GM12864 (cell line): ENCODE data around the gene LRCH3.

Source experiments
- DNase-seq: peaks from one replicate; pipeline ENCODE4 v3.0.0-alpha.2; 2011; ENCODE audit warnings: low read depth
- H3K4me3 ChIP-seq: 2 replicates; pipeline ENCODE4 v1.5.1; 2011; ENCODE audit warnings: mild to moderate bottlenecking, low read depth, low read length, control low read depth
- CTCF ChIP-seq: IDR thresholded peaks from 2 replicates; pipeline ENCODE4 v1.5.1; 2011; ENCODE audit warnings: low read depth, mild to moderate bottlenecking, moderate library complexity, low read length, control low read depth, inconsistent platforms; ENCODE audit errors: missing control alignments

LRCH3 gene

GRCh38 chr3:197758512-197758911, 32.5 kb upstream of the LRCH3 start:
- TF ChIP-seq CTCF, result no peak
- DNase-seq, result no peak

GRCh38 chr3:197761784-197762183, 29.3 kb upstream of the LRCH3 start:
- DNase-seq, result no peak
- TF ChIP-seq CTCF, result no peak
- H3K4me3 ChIP-seq, result no peak overlapping the region

More at GRCh38 chr3:197758512-197758911, 32.5 kb upstream of the LRCH3 start:
- no peak overlapping the region for H3K4me3 ChIP-seq

GRCh38 chr3:197775317-197775716, 15.7 kb upstream of the LRCH3 start:
- TF ChIP-seq CTCF, result no peak
- DNase-seq, result no peak

GRCh38 chr3:197782230-197782629, 8.8 kb upstream of the LRCH3 start:
- TF ChIP-seq CTCF, result no peak
- no peak overlapping the region; the same call in 1 of the 2 replicates for H3K4me3 ChIP-seq
- DNase-seq, result no peak

More at GRCh38 chr3:197775317-197775716, 15.7 kb upstream of the LRCH3 start:
- no peak overlapping the region for H3K4me3 ChIP-seq

GRCh38 chr3:197784019-197784585, 7.0 kb upstream of the LRCH3 start:
- DNase-seq, result no peak
- H3K4me3 ChIP-seq, result no peak overlapping the region; the same call in 1 of the 2 replicates
- TF ChIP-seq CTCF, result no peak

GRCh38 chr3:197787412-197787811, 3.6 kb upstream of the LRCH3 start:
- no peak for DNase-seq
- TF ChIP-seq CTCF, result no peak
- H3K4me3 ChIP-seq, result no peak overlapping the region

GRCh38 chr3:197789309-197789708, 1.7 kb upstream of the LRCH3 start:
- DNase-seq, result no peak
- TF ChIP-seq CTCF, result no peak

More at GRCh38 chr3:197789309-197789708, 1.7 kb upstream of the LRCH3 start:
- H3K4me3 ChIP-seq, result no peak overlapping the region
